Measurements from ENCODE around the gene SLC6A1. TPM values are rescaled to one million over a fixed set of nuclear protein-coding genes. Genes with fewer than 3 reads are reported as not detected.
A peak's percentile ranks its signal among the peaks of the same experiment; 100 is the strongest.

The SLC6A1 gene
- total and polyA plus RNA-seq, 2 of the 4 experiments (the other 2 are of a cell fraction): 0.02 TPM; not detected in 1

- no peak overlapping the region for H3K56ac ChIP-seq (ENCODE audit: extremely low read depth, insufficient read depth, low read length)
- no peak overlapping the region for H2BK20ac ChIP-seq (ENCODE audit: low read depth, low read length)
- no peak overlapping the region for H3K18ac ChIP-seq (ENCODE audit: low read depth, low read length)
- H3K23ac ChIP-seq (ENCODE audit: low read depth, low read length): no peak overlapping the region
- intact Hi-C loops (cut with micrococcal nuclease): no loop called here
- ChIA-PET POLR2A (ENCODE audit: unreplicated experiment) (no interaction called here), CTCF (no interaction called here)
- dilution Hi-C loops (cut with HindIII; ENCODE audit: low sequenced_read_pairs, unreplicated experiment): no loop called here
- no peak overlapping the region for H2BK15ac ChIP-seq (ENCODE audit: low read depth, low read length)
- H2AFZ ChIP-seq (replicated peaks; ENCODE audit: low read length, poor library complexity): no peak overlapping the region
- H3K36me3 ChIP-seq (ENCODE audit: control insufficient read depth, insufficient read depth, low read length): no peaks in the 10 kb centered on the region
- H2BK120ac ChIP-seq (ENCODE audit: low read depth, low read length): no peak overlapping the region
- H4K5ac ChIP-seq (ENCODE audit: low read depth, low read length): no peak overlapping the region
- no peak overlapping the region for H3K4me2 ChIP-seq (ENCODE audit: low read depth, low read length)
- H4K91ac ChIP-seq (ENCODE audit: insufficient read depth, low read depth, low read length): no peak overlapping the region
- no peak overlapping the region for H2AK9ac ChIP-seq (replicated peaks; ENCODE audit: low read depth, low read length, poor library complexity)
- peak; percentile 27; the same call in 1 of the 2 replicates for ATAC-seq (ENCODE audit: low read depth)
- in situ Hi-C loops (cut with MboI; ENCODE audit: low sequenced_read_pairs): no loop called here
- no peak overlapping the region for H3K4me3 ChIP-seq (ENCODE audit: insufficient read depth, low read depth, low read length)
- no peak overlapping the region for H2BK5ac ChIP-seq (ENCODE audit: low read depth, low read length, poor library complexity, severe bottlenecking)
- H3K14ac ChIP-seq (replicated peaks; ENCODE audit: low read depth, low read length): no peak overlapping the region
- peak; percentile 1 for DNase-seq
- 60% methylated on average over 1 of the region's 10 CpGs; no CpG with 5 or more reads in 1 of the 2 experiments for WGBS, 2 experiments (ENCODE audit: extremely low coverage in 2 of 2, insufficient read length in 1 of 2)
- no peak overlapping the region for H3K4ac ChIP-seq (ENCODE audit: low read depth, low read length)
- no peaks in the 10 kb centered on the region for H4K20me1 ChIP-seq (ENCODE audit: insufficient read depth, low read length)
- H3K27ac ChIP-seq (ENCODE audit: insufficient read depth, low read length): no peak overlapping the region
- no peaks in the 10 kb centered on the region for H3K9me3 ChIP-seq (ENCODE audit: control insufficient read depth, insufficient read depth, low read length)
- no TSS peak for BruUV-seq (replicated peaks)
- H4K8ac ChIP-seq (ENCODE audit: low read depth in 2 of 2, low read length in 2 of 2): no peak overlapping the region
- no peak for TF ChIP-seq RCOR1 (IDR thresholded peaks at IDR 0.05; ENCODE audit: insufficient replicate concordance, low read length)
- no peak for TF ChIP-seq MAZ (IDR thresholded peaks at IDR 0.05; ENCODE audit: borderline replicate concordance, low read depth, low read length)
- no peak for TF ChIP-seq POLR2A (IDR thresholded peaks at IDR 0.05; ENCODE audit: low read depth, low read length)
- TF ChIP-seq, protein P1, sequence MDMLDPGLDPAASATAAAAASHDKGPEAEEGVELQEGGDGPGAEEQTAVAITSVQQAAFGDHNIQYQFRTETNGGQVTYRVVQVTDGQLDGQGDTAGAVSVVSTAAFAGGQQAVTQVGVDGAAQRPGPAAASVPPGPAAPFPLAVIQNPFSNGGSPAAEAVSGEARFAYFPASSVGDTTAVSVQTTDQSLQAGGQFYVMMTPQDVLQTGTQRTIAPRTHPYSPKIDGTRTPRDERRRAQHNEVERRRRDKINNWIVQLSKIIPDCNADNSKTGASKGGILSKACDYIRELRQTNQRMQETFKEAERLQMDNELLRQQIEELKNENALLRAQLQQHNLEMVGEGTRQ (IDR thresholded peaks at IDR 0.05; ENCODE audit: low read depth, low read length): no peak
- no peak for TF ChIP-seq RAD21 (IDR thresholded peaks at IDR 0.05; ENCODE audit: low read length)
- no peak for TF ChIP-seq RFX5 (IDR thresholded peaks at IDR 0.05; ENCODE audit: low read depth, low read length)
- no peak for TF ChIP-seq FOS (IDR thresholded peaks at IDR 0.05; ENCODE audit: low read depth, low read length)
- no peak for TF ChIP-seq NFE2L2 (IDR thresholded peaks at IDR 0.05; ENCODE audit: low read depth, low read length)
- TF ChIP-seq CHD1 (IDR thresholded peaks at IDR 0.05; ENCODE audit: low read depth, low read length): no peak
- no peak for TF ChIP-seq CEBPB (IDR thresholded peaks at IDR 0.05; ENCODE audit: low read depth, low read length)
- TF ChIP-seq MXI1 (IDR thresholded peaks at IDR 0.05; ENCODE audit: borderline replicate concordance, low read depth, low read length): no peak
- TF ChIP-seq, protein P2, sequence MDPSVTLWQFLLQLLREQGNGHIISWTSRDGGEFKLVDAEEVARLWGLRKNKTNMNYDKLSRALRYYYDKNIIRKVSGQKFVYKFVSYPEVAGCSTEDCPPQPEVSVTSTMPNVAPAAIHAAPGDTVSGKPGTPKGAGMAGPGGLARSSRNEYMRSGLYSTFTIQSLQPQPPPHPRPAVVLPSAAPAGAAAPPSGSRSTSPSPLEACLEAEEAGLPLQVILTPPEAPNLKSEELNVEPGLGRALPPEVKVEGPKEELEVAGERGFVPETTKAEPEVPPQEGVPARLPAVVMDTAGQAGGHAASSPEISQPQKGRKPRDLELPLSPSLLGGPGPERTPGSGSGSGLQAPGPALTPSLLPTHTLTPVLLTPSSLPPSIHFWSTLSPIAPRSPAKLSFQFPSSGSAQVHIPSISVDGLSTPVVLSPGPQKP (IDR thresholded peaks at IDR 0.05; ENCODE audit: borderline replicate concordance, low read depth, low read length): no peak
- no peak overlapping the region for H3K9ac ChIP-seq (ENCODE audit: low read depth, low read length)
- no peaks in the 10 kb centered on the region for H3K4me1 ChIP-seq (ENCODE audit: control insufficient read depth, insufficient read depth, low read length)
- H3K27me3 ChIP-seq (ENCODE audit: control insufficient read depth, insufficient read depth, low read length): peaks cover 17% of the 10 kb centered on the region
- no peaks in the 10 kb centered on the region for H3K79me1 ChIP-seq (ENCODE audit: low read depth in 1 of 2, low read length in 2 of 2)
- no peak overlapping the region for H2AK5ac ChIP-seq (ENCODE audit: low read depth, low read length)
- no peaks in the 10 kb centered on the region for H3K9me1 ChIP-seq (ENCODE audit: insufficient read depth, low read length)
These were observed 14.5 kb upstream of the SLC6A1 start for GRCh38 chr3:10977892-10978510.

All from IMR-90 (cell line).